ENCODE measurements around the gene FSD1.

FSD1 gene

DNA sequence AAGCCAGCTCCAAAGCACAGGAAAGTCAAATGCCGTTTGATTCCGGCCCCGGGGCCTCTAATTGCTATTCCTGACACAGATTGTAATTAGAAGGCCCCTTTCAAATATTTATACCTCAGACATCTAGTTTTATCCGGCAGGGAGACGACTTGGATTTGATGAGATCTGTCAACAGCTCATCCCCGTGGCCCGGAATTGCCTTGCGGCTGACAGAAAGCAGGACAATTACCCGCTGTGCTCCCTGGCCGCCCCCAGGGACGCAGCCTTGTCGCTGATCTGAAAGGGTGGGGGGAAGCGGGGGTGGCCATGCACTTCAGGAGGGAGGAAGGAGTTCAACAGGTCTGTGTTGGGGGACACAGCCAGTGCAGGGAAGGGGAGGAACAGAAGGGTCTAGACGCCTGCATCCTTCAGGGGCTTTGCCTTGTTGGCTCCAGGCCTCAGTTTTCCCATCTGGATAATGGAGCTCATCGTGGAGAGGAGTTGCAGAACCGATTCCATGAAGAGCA is 27.2 kb upstream of the FSD1 start:
- Histone ChIP-seq H2BK120ac (ENCODE audit: insufficient read depth, low read length, poor library complexity) (no peak overlapping the region), H3K4me2 (ENCODE audit: low read length) (no peak overlapping the region), H4K8ac (ENCODE audit: low read depth, low read length) (no peak overlapping the region), H3K14ac (ENCODE audit: low read length) (peak overlapping the region; percentile 2), H3K27me3 (ENCODE audit: insufficient read depth, low read length) (peaks cover 8% of the 10 kb centered on the region), H2BK12ac (ENCODE audit: low read length) (no peak overlapping the region), H3K36me3 (ENCODE audit: control insufficient read depth in 1 of 2, insufficient read depth in 2 of 2, low read length in 2 of 2) (no peaks in the 10 kb centered on the region), H3K4me1 (ENCODE audit: control insufficient read depth in 1 of 2, insufficient read depth in 2 of 2, low read length in 2 of 2) (peaks cover 11 to 13% of the 10 kb centered on the region in 2 experiments), H3K79me1 (ENCODE audit: low read length) (peaks cover 10% of the 10 kb centered on the region), H2BK5ac (ENCODE audit: low read depth, low read length, poor library complexity) (no peak overlapping the region), H2AK5ac (ENCODE audit: low read length) (no peak overlapping the region), H3K18ac (ENCODE audit: low read length) (no peak overlapping the region), H3K23ac (ENCODE audit: low read length) (no peak overlapping the region), H4K12ac (ENCODE audit: low read depth, low read length) (no peak overlapping the region), H3K9me3 (ENCODE audit: insufficient read depth, low read depth, low read length) (no peaks in the 10 kb centered on the region), H3K4ac (ENCODE audit: low read depth, low read length) (no peak overlapping the region), H3K27ac (ENCODE audit: low read depth, low read length) (no peak overlapping the region), H2AFZ (ENCODE audit: insufficient read depth, low read length, poor library complexity) (no peak overlapping the region), H4K91ac (ENCODE audit: low read depth, low read length) (peak overlapping the region; percentile 7), H3K79me2 (ENCODE audit: control insufficient read depth, insufficient read depth, low read length, poor library complexity) (peaks cover 2% of the 10 kb centered on the region), H3K9ac (ENCODE audit: low read length) (no peak overlapping the region), H3K4me3 (ENCODE audit: low read depth, low read length) (no peak overlapping the region)
- WGBS (ENCODE audit: extremely low coverage, insufficient coverage, insufficient read length): no CpG with 5 or more reads among the region's 16 CpGs
- DNase-seq: no peak

DNA sequence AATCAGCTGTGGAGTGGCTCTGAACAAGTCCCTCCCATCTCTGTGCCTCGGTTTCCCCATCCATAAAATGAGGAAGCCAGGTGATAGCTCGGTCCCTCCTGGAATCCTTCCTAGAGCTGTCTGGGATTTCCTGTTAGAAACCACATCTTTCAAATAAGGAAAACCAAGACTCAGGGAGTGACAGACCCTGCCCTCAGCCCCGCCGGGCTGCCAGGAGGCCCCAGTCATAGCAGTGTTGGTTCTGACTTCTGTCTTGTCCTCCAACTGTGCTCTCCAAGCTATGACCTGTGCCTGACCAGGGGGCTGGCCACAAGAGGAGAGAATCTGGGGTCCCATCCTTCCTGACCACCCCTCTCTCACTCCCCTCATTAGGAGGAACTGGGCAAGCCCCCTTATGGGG is 26.4 kb upstream of the FSD1 start:
- no peak for DNase-seq
- H3K36me3 ChIP-seq (ENCODE audit: control insufficient read depth in 1 of 2, insufficient read depth in 2 of 2, low read length in 2 of 2): no peaks in the 10 kb centered on the region
- H2BK120ac ChIP-seq (ENCODE audit: insufficient read depth, low read length, poor library complexity): peak overlapping the region; percentile 8
- no peak overlapping the region for H4K12ac ChIP-seq (ENCODE audit: low read depth, low read length)
- H3K9me3 ChIP-seq (ENCODE audit: insufficient read depth, low read depth, low read length): no peaks in the 10 kb centered on the region
- H3K4ac ChIP-seq (ENCODE audit: low read depth, low read length): no peak overlapping the region
- peak overlapping the region; percentile 25 for H4K91ac ChIP-seq (ENCODE audit: low read depth, low read length)
- H3K9ac ChIP-seq (ENCODE audit: low read length): no peak overlapping the region
- H2BK5ac ChIP-seq (ENCODE audit: low read depth, low read length, poor library complexity): peak overlapping the region; percentile 64
- H3K79me1 ChIP-seq (ENCODE audit: low read length): peaks cover 10% of the 10 kb centered on the region
- H3K79me2 ChIP-seq (ENCODE audit: control insufficient read depth, insufficient read depth, low read length, poor library complexity): peaks cover 2% of the 10 kb centered on the region
- H4K8ac ChIP-seq (ENCODE audit: low read depth, low read length): no peak overlapping the region
- peaks cover 11 to 13% of the 10 kb centered on the region in 2 experiments for H3K4me1 ChIP-seq (ENCODE audit: control insufficient read depth in 1 of 2, insufficient read depth in 2 of 2, low read length in 2 of 2)
- no peak overlapping the region for H3K4me3 ChIP-seq (ENCODE audit: low read depth, low read length)
- H3K27me3 ChIP-seq (ENCODE audit: insufficient read depth, low read length): peaks cover 8% of the 10 kb centered on the region
- H2AFZ ChIP-seq (ENCODE audit: insufficient read depth, low read length, poor library complexity): no peak overlapping the region
- no peak overlapping the region for H3K23ac ChIP-seq (ENCODE audit: low read length)
- peak overlapping the region; percentile 39 for H2AK5ac ChIP-seq (ENCODE audit: low read length)
- no peak overlapping the region for H3K18ac ChIP-seq (ENCODE audit: low read length)
- H3K27ac ChIP-seq (ENCODE audit: low read depth, low read length): peak overlapping the region; percentile 81
- no CpG with 5 or more reads among the region's 4 CpGs for WGBS (ENCODE audit: extremely low coverage, insufficient coverage, insufficient read length)
- H3K14ac ChIP-seq (ENCODE audit: low read length): peak overlapping the region; percentile 53
- H2BK12ac ChIP-seq (ENCODE audit: low read length): no peak overlapping the region
- peak overlapping the region; percentile 58 for H3K4me2 ChIP-seq (ENCODE audit: low read length)

- no peak for DNase-seq
- no peak within 1 kb of the TSS for H4K12ac ChIP-seq (ENCODE audit: low read depth, low read length)
- no CpG with 5 or more reads among the region's 44 CpGs for WGBS (ENCODE audit: extremely low coverage, insufficient coverage, insufficient read length)
- peak within 1 kb of the TSS; percentile 97 for H3K4me2 ChIP-seq (ENCODE audit: low read length)
- peaks cover 10% of the 10 kb centered on the region for H3K79me1 ChIP-seq (ENCODE audit: low read length)
- H2AFZ ChIP-seq (ENCODE audit: insufficient read depth, low read length, poor library complexity): peak within 1 kb of the TSS; percentile 48
- H3K4me3 ChIP-seq (ENCODE audit: low read depth, low read length): peak within 1 kb of the TSS; percentile 63
- H2AK5ac ChIP-seq (ENCODE audit: low read length): peak within 1 kb of the TSS; percentile 44
- peak within 1 kb of the TSS; percentile 90 for H4K91ac ChIP-seq (ENCODE audit: low read depth, low read length)
- peak within 1 kb of the TSS; percentile 82 for H3K14ac ChIP-seq (ENCODE audit: low read length)
- no peaks in the 10 kb centered on the region for H3K9me3 ChIP-seq (ENCODE audit: insufficient read depth, low read depth, low read length)
- H3K36me3 ChIP-seq (ENCODE audit: control insufficient read depth in 1 of 2, insufficient read depth in 2 of 2, low read length in 2 of 2): no peaks in the 10 kb centered on the region
- H2BK12ac ChIP-seq (ENCODE audit: low read length): peak within 1 kb of the TSS; percentile 15
- peaks cover 11 to 13% of the 10 kb centered on the region in 2 experiments for H3K4me1 ChIP-seq (ENCODE audit: control insufficient read depth in 1 of 2, insufficient read depth in 2 of 2, low read length in 2 of 2)
- peak within 1 kb of the TSS; percentile 64 for H2BK5ac ChIP-seq (ENCODE audit: low read depth, low read length, poor library complexity)
- H3K23ac ChIP-seq (ENCODE audit: low read length): no peak within 1 kb of the TSS
- peak within 1 kb of the TSS; percentile 84 for H4K8ac ChIP-seq (ENCODE audit: low read depth, low read length)
- peak within 1 kb of the TSS; percentile 22 for H3K18ac ChIP-seq (ENCODE audit: low read length)
- peak within 1 kb of the TSS; percentile 81 for H3K27ac ChIP-seq (ENCODE audit: low read depth, low read length)
- H3K4ac ChIP-seq (ENCODE audit: low read depth, low read length): peak within 1 kb of the TSS; percentile 78
- H2BK120ac ChIP-seq (ENCODE audit: insufficient read depth, low read length, poor library complexity): peak within 1 kb of the TSS; percentile 63
- H3K9ac ChIP-seq (ENCODE audit: low read length): no peak within 1 kb of the TSS
- H3K27me3 ChIP-seq (ENCODE audit: insufficient read depth, low read length): peaks cover 8% of the 10 kb centered on the region
- peaks cover 2% of the 10 kb centered on the region for H3K79me2 ChIP-seq (ENCODE audit: control insufficient read depth, insufficient read depth, low read length, poor library complexity)
Observed at GRCh38 chr19:4278419-4279266, 25.8 kb upstream of the FSD1 start, which contains the start of gene SHD. Gene SHD (plus strand): TSS chr19:4279266. CDS start chr19:4280064, 798 bp downstream.

- Histone ChIP-seq H2AK5ac (ENCODE audit: low read length) (peak overlapping the region; percentile 44), H3K27ac (ENCODE audit: low read depth, low read length) (no peak overlapping the region), H2BK12ac (ENCODE audit: low read length) (peak overlapping the region; percentile 15), H3K4me3 (ENCODE audit: low read depth, low read length) (peak overlapping the region; percentile 45), H3K14ac (ENCODE audit: low read length) (peak overlapping the region; percentile 82), H3K9ac (ENCODE audit: low read length) (no peak overlapping the region), H3K27me3 (ENCODE audit: insufficient read depth, low read length) (peaks cover 8% of the 10 kb centered on the region), H3K79me2 (ENCODE audit: control insufficient read depth, insufficient read depth, low read length, poor library complexity) (peaks cover 2% of the 10 kb centered on the region), H4K91ac (ENCODE audit: low read depth, low read length) (peak overlapping the region; percentile 90), H3K4me1 (ENCODE audit: control insufficient read depth in 1 of 2, insufficient read depth in 2 of 2, low read length in 2 of 2) (peaks cover 11 to 13% of the 10 kb centered on the region in 2 experiments), H3K4ac (ENCODE audit: low read depth, low read length) (peak overlapping the region; percentile 78), H3K4me2 (ENCODE audit: low read length) (peak overlapping the region; percentile 97), H2BK5ac (ENCODE audit: low read depth, low read length, poor library complexity) (peak overlapping the region; percentile 47), H2AFZ (ENCODE audit: insufficient read depth, low read length, poor library complexity) (peak overlapping the region; percentile 48), H4K8ac (ENCODE audit: low read depth, low read length) (peak overlapping the region; percentile 84), H3K9me3 (ENCODE audit: insufficient read depth, low read depth, low read length) (no peaks in the 10 kb centered on the region), H4K12ac (ENCODE audit: low read depth, low read length) (no peak overlapping the region), H3K36me3 (ENCODE audit: control insufficient read depth in 1 of 2, insufficient read depth in 2 of 2, low read length in 2 of 2) (no peaks in the 10 kb centered on the region), H3K23ac (ENCODE audit: low read length) (no peak overlapping the region), H3K18ac (ENCODE audit: low read length) (peak overlapping the region; percentile 21), H2BK120ac (ENCODE audit: insufficient read depth, low read length, poor library complexity) (peak overlapping the region; percentile 63), H3K79me1 (ENCODE audit: low read length) (peaks cover 10% of the 10 kb centered on the region)
- no peak for DNase-seq
- WGBS (ENCODE audit: extremely low coverage, insufficient coverage, insufficient read length): no CpG with 5 or more reads among the region's 30 CpGs
Observed at GRCh38 chr19:4279267-4279529, 25.2 kb upstream of the FSD1 start.

Data from trophoblast cell (in vitro differentiated cells and primary cell).